ENCODE data around the gene ADAM8.

- no peak for TF ChIP-seq CTCF (IDR thresholded peaks at IDR 0.05)
- TF ChIP-seq POLR2A (IDR thresholded peaks at IDR 0.05): no peak
These were observed 11.3 kb upstream of the ADAM8 start for GRCh38 chr10:133287832-133288500.

Measured in esophagus squamous epithelium (tissue), 4 donors.